HG02943 (cell line): ENCODE data around the gene CD74.

Experiments
- ATAC-seq: cut with Tn5 transposase; IDR thresholded peaks from one replicate; pipeline ENCODE4 v1.9.1; 2021; ENCODE audit warnings: mild to moderate bottlenecking, low read depth, moderate library complexity; ENCODE audit not compliant: unreplicated experiment

The CD74 gene

GRCh38 chr5:150398722-150399523, 13.8 kb downstream of the CD74 start:
- peak; percentile 64 for ATAC-seq

DNA sequence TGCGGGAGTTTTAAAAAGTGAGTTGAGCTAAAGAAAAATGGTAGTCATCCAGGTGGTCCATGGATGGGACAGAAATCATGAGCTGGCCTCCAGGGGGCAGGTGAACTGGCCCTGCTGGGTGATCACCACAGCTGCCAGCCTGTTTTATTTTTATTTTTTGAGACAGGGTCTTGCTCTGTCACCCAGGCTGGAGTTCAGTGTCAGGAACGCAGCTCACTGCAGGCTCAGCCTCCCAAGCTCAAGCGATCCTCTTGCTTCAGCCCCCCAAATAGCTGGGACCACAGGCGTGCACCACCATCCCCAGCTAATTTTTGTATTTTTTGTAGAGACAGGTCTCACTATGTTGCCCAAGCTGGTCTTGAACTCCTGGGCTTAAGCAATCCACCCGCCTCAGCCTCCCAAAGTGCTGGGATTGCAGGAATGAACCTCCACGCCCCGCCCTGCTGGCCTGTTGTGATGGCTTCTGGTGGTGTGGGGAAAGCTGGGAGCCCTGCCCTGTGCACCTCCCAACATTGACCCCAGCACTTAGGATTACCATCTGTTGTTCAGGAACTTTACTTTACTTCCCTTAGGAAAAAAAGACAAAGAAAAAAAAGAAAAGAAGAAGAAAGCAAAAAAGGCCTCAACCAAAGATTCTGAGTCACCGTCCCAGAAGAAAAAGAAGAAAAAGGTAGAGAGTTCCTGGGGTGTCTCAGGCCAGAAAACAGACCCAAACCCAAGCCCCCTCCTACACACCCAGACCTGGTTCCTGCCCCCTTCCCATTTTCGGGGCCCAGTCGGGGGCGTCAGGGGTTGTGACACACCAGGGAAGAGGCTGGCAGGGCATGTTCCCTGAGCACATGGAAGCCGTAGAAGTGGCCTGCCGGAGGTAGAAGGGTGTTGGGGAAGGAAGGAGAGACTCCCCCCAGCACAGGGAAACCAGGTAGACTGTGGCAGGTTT, 14.7 kb downstream of the CD74 start:
- peak; percentile 4 for ATAC-seq

- no peak for ATAC-seq
These were observed 15.4 kb downstream of the CD74 start for GRCh38 chr5:150397146-150397781.

DNA sequence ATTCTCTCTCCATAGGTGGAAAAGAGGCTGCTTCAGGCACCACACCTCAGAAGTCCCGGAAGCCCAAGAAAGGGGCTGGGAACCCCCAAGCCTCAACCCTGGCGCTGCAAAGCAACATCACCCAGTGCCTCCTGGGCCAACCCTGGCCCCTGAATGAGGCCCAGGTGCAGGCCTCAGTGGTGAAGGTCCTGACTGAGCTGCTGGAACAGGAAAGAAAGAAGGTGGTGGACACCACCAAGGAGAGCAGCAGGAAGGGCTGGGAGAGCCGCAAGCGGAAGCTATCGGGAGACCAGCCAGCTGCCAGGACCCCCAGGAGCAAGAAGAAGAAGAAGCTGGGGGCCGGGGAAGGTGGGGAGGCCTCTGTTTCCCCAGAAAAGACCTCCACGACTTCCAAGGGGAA, 16.4 kb downstream of the CD74 start:
- ATAC-seq: no peak

DNA sequence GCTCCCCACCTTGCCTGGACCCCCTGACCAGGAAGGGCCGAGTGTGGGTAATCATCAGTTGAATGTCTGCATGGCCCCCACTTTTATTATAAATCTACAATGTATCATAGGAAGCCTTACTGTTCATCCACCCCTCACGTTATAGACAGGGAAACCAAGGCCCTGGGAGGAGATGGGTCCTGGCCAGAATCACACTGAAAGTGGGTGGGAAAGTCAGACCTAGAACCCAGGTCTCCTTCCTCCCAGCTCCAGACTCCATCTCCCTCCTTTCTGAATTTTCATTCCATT, 17.1 kb downstream of the CD74 start:
- no peak for ATAC-seq

GRCh38 chr5:150394912-150395687, 17.6 kb downstream of the CD74 start:
- no peak for ATAC-seq

DNA sequence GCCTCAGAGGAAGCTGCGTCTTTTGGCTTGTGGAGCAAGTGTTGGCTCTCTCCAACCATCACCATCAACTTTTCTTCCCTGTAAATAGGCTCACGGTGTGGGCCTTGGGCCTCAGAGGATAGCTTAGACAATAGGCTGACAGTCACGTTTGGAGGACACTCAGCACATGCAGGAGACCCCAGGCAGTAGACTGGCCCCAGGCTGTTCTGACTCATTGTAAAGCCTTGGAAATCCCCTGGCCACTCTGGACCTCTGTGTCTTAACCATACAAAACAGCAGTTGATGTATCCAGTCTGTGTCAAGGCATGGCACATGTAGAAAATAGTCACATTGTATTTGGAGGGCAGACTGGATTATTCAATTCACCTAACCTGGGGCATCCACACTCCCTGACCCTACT, 18.6 kb downstream of the CD74 start:
- ATAC-seq: no peak

GRCh38 chr5:150393096-150393645, 19.5 kb downstream of the CD74 start:
- ATAC-seq: no peak

DNA sequence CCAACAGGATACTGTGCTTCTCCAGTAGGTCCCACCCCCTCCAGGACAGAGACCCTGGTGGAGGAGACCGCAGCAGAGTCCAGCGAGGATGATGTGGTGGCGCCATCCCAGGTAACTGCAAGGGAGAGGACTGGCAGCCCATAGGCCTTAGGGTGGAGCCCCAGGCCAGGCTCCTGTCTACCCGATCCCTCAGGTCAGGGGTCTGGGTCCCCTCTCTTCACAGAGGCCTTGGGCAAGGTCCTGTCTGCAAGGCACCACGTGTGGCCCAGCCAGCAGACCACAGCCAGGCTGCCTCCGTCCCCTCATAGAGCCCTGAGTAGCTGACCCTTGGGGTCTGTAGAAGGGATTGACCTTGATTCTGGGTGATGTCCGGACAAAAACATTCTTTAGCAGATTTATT, 20.0 kb downstream of the CD74 start:
- no peak for ATAC-seq

DNA sequence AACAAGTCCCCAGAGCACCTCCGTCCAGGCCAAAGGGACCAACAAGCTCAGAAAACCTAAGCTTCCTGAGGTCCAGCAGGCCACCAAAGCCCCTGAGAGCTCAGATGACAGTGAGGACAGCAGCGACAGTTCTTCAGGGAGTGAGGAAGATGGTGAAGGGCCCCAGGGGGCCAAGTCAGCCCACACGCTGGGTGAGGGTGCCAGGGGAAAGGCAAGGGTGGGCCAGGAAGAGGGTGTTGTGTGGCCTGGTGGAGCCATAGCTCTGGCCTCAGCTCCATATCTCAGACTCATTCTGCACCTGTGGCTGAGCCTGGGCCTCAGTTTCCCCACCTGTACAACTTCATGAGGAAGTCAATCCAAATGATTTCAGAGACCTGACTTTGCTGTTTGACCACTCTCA, 20.7 kb downstream of the CD74 start:
- ATAC-seq: no peak

- ATAC-seq: no peak
These were observed 21.5 kb downstream of the CD74 start for GRCh38 chr5:150391064-150391834.

GRCh38 chr5:150389531-150390266, 23.0 kb downstream of the CD74 start:
- no peak for ATAC-seq

GRCh38 chr5:150386024-150386855, 26.5 kb downstream of the CD74 start:
- ATAC-seq: no peak

- no peak for ATAC-seq
These were observed 28.0 kb downstream of the CD74 start for GRCh38 chr5:150384701-150385100.

DNA sequence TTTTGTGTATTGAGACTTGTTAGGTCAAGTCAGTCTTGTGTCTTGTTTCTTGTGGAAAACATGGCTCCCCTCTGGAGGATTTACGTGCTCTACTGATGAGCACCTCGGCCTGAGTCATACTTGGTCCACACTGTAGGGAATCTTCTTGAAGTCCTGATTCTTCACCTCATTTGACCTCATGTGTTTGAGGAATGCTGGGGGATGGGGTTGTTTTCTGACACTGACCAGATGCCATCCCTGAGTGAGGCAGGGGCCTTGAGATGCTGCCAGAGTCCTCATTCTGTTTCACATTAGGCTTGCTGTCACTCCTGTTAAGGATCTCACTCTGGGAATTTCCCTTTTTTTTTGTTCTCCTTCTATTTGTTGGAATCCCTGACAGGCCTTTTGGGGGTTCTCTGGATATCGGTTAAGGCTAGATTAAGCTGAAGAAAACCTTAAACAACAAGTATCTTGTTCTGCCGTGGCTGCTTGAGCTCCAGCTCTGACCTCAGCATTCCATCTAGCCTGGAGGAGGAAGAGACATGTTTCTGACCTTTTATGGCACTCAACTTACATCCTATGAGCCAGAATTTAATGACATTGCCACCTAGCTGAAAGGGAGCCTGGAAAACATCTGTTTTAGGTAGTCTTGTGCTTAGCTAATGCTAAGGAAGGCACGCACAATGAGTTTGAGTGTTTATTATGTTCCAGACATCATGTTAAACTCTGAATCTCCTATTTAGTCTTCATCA, 34.6 kb downstream of the CD74 start:
- ATAC-seq: no peak

DNA sequence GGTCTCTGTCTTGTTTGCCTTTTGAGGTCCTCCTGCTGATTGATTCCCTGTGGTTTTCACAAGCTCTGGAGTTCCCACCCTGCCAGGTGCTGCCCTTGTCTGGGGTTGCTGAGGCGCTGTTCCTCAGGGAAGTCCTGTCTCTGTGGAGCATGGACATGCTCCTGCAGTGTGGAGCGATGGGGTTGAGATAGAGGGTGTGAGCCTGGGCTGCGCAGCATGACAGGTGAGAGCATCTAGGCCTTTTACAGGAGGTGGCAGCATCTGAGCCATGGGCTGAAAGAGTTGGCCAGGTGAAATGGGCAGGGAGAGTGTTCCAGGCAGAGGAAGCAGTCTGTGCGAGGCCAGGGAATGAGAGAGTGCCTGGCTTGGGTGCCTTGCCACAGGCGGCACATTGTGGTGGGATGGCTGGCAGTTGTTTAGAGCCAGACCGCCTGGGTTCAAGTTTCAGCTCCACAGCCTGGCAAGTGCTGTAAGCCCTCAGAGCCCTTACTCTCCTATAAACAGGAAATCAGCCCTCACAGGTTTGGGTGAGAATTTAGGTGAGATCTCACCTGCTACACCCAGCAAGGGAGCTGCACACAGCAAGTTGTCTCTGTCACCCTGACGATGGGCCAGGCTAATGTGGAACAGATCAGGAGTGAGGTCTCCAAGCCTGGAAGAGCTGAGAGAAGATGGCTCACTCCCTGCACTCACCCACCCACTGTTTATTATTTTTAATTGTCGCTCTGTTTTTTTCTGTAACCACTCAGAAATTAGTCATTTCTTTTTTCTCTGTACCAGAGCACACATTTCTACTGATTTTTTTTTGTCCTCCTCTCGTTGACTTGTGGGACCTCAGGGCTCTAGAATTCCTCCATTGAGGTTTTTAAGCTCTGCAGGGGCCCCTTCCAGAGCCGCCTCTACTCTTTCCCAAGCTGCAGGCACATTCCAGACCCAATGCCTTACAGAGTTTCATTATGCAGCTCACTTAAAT, 35.6 kb downstream of the CD74 start:
- no peak for ATAC-seq
